Testis (tissue), 3 donors: ENCODE results near the gene ETS1. TPM values are rescaled to one million over a fixed set of nuclear protein-coding genes. Genes with fewer than 3 reads are reported as not detected.

Experiments
- DNase-seq: peaks from one replicate; pipeline ENCODE4 v3.0.0-alpha.2; 2019
- H3K27ac ChIP-seq, 2 donors: fragments of 200-600 bp; sonication (generic); one replicate each; pipeline ENCODE4 v1.5.1; 2019
- H3K27me3 ChIP-seq: fragments of 200-600 bp; sonication (generic); one replicate; pipeline ENCODE4 v1.5.1; 2019
- H3K36me3 ChIP-seq: fragments of 200-600 bp; sonication (generic); one replicate; pipeline ENCODE4 v1.5.1; 2017; ENCODE audit warnings: low read depth; ENCODE audit errors: missing control alignments
- H3K4me1 ChIP-seq: fragments of 200-600 bp; sonication (generic); one replicate; pipeline ENCODE4 v1.5.1; 2019
- H3K4me3 ChIP-seq, 2 donors: fragments of 200-600 bp; sonication (generic); one replicate each; pipeline ENCODE4 v1.5.1; 2017 to 2019
- H3K9me3 ChIP-seq: fragments of 200-600 bp; sonication (generic); one replicate; pipeline ENCODE4 v1.5.1; 2017
- POLR2A ChIP-seq: fragments of 450-650 bp; IDR thresholded peaks from one replicate; pipeline ENCODE4 v1.6.1; 2017; ENCODE audit warnings: antibody characterized with exemption, mild to moderate bottlenecking, moderate library complexity
- WGBS, 2 donors: methylation state at CpG; one replicate each; pipeline ENCODE4 v1.1.5; 2018; 5-methylcytosine and 5-hydroxymethylcytosine counted together
- intact Hi-C: fragments of 100-400 bp; cut with DNase I; formaldehyde crosslinking; loops from one replicate; pipeline ENCODE4 v1.15.1; 2023; ENCODE audit warnings: low total_unique reads
- polyA plus RNA-seq: library from polyadenylated mRNA; stranded (reverse); fragments of 350-450 nt; fragmentation: Illumina TruSeq; extraction: RNeasy Lipid Tissue Mini Kit (QIAGEN cat#74804); gene quantifications from one replicate; pipeline ENCODE4 v1.2.3, GENCODE V29; 2014; ENCODE audit warnings: low read depth, low replicate concordance; ENCODE audit not compliant: insufficient read depth
- total RNA-seq, 2 donors: library from RNA; depleted of rRNA; stranded (reverse); fragments of >200 nt; gene quantifications; one replicate each; pipeline ENCODE4 v1.2.3, GENCODE V29; 2016
- TF ChIP-seq, protein P1 (sequence below), 3 experiments: fragments of 450-650 bp in 2 of 3; fragments of 200-600 bp in 1 of 3; sonication (generic) in 1 of 3; IDR thresholded peaks; one replicate each; pipeline ENCODE4 v1.5.1; 2016 to 2019; ENCODE audit warnings: antibody characterized with exemption in 3 of 3, mild to moderate bottlenecking in 2 of 3, moderate library complexity in 1 of 3

Gene ETS1
- total and polyA plus RNA-seq, 3 donors from 2014 or later, result 15.1 to 21.1 (median 15.3) TPM

DNA sequence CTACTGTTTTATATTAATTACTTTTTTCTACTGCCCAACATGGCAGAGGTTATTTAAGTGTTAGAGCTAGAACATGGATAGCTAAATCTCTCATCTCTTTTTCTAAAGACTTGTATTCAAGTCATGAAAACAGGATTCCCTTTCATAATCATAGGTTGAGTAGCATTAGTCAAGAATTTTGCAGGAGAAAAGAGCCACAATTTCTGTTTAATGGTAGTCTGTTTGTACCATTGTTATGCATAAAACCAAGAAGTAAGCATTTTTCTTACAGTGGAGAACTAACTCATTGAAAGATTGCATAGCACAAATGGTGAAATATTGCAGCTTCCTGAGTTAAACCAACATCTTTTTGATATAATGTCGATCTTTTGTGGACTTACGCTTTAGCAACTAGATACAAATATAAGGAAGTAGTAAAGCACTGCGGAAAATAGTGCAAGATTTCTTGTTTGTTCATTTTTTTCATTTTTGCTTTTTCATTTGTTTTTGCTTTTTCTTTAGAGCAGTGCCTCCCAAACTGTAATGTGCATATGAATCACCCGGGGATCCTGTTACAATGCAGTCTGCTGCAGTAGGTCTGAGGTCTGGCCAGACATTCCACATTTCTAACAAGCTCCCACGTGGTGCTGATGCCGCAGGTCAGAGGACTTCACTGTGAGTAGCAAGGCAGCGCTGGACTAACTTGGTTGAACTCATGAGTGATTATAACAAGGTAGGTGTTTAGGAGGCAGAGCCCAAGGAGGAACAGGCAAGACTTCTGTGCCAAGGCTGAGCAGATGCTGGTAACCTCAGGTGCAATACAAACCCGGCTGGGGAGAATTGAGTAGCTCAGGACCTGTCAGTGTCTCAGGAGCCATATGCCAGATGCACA lies 4.6 kb downstream of the ETS1 start:
- no peaks in the 10 kb centered on the region for H3K9me3 ChIP-seq
- DNase-seq, result no peak
- intact Hi-C loops, result no loop called here
- TF ChIP-seq, protein P1, sequence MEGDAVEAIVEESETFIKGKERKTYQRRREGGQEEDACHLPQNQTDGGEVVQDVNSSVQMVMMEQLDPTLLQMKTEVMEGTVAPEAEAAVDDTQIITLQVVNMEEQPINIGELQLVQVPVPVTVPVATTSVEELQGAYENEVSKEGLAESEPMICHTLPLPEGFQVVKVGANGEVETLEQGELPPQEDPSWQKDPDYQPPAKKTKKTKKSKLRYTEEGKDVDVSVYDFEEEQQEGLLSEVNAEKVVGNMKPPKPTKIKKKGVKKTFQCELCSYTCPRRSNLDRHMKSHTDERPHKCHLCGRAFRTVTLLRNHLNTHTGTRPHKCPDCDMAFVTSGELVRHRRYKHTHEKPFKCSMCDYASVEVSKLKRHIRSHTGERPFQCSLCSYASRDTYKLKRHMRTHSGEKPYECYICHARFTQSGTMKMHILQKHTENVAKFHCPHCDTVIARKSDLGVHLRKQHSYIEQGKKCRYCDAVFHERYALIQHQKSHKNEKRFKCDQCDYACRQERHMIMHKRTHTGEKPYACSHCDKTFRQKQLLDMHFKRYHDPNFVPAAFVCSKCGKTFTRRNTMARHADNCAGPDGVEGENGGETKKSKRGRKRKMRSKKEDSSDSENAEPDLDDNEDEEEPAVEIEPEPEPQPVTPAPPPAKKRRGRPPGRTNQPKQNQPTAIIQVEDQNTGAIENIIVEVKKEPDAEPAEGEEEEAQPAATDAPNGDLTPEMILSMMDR (IDR thresholded peaks at IDR 0.05), result no peak
- no peak for TF ChIP-seq POLR2A
- H3K27me3 ChIP-seq, result no peaks in the 10 kb centered on the region
- 49 to 58% methylated on average over 8 of the region's 8 CpGs for WGBS, 2 donors
- no peak overlapping the region for H3K4me3 ChIP-seq
- H3K4me1 ChIP-seq, result peaks cover 3% of the 10 kb centered on the region
- no peak overlapping the region for H3K27ac ChIP-seq
- no peaks in the 10 kb centered on the region for H3K36me3 ChIP-seq

GRCh38 chr11:128581561-128582272 lies 5.6 kb downstream of the ETS1 start:
- H3K36me3 ChIP-seq, result no peaks in the 10 kb centered on the region
- intact Hi-C loops, result no loop called here
- H3K27me3 ChIP-seq, result no peaks in the 10 kb centered on the region
- no peak for TF ChIP-seq POLR2A
- TF ChIP-seq, protein P1 (IDR thresholded peaks at IDR 0.05), result no peak
- DNase-seq, result no peak
- no peaks in the 10 kb centered on the region for H3K9me3 ChIP-seq
- no peak overlapping the region for H3K27ac ChIP-seq
- H3K4me1 ChIP-seq, result no peaks in the 10 kb centered on the region
- H3K4me3 ChIP-seq, result no peak overlapping the region
- 87 to 90% methylated on average over 7 of the region's 7 CpGs for WGBS, 2 donors

- Histone ChIP-seq H3K27me3 (no peaks in the 10 kb centered on the region), H3K27ac (no peak overlapping the region), H3K9me3 (no peaks in the 10 kb centered on the region), H3K4me1 (no peaks in the 10 kb centered on the region), H3K36me3 (no peaks in the 10 kb centered on the region), H3K4me3 (no peak overlapping the region)
- 84% methylated on average over 2 of the region's 2 CpGs for WGBS, 2 donors
- TF ChIP-seq, protein P1 (IDR thresholded peaks at IDR 0.05), result no peak
- TF ChIP-seq POLR2A, result no peak
- intact Hi-C loops, result no loop called here
- DNase-seq, result no peak
These were observed 6.7 kb downstream of the ETS1 start for GRCh38 chr11:128580612-128581011.

GRCh38 chr11:128579798-128580504 lies 7.4 kb downstream of the ETS1 start:
- 73 to 89% methylated on average over 4 of the region's 4 CpGs for WGBS, 2 donors
- no peak overlapping the region for H3K27ac ChIP-seq
- H3K36me3 ChIP-seq, result no peaks in the 10 kb centered on the region
- intact Hi-C loops, result no loop called here
- no peaks in the 10 kb centered on the region for H3K4me1 ChIP-seq
- TF ChIP-seq POLR2A, result no peak
- TF ChIP-seq, protein P1 (IDR thresholded peaks at IDR 0.05), result no peak
- H3K4me3 ChIP-seq, result no peak overlapping the region
- no peaks in the 10 kb centered on the region for H3K27me3 ChIP-seq
- no peak for DNase-seq
- H3K9me3 ChIP-seq, result no peaks in the 10 kb centered on the region
